IMR-90 (cell line): ENCODE results near the gene SLC19A1.

Experiments used
- CTCF ChIP-seq: conservative IDR thresholded peaks from 2 replicates; pipeline ENCODE4 v1.5.1; 2012; ENCODE audit warnings: mild to moderate bottlenecking, low read depth, low read length, improper control_type of control experiment
- MAZ ChIP-seq: IDR thresholded peaks from 2 replicates; pipeline ENCODE4 v1.6.1; 2012; ENCODE audit warnings: low read depth, mild to moderate bottlenecking, low read length, improper control_type of control experiment, moderate library complexity, borderline replicate concordance
- MXI1 ChIP-seq: IDR thresholded peaks from 2 replicates; pipeline ENCODE4 v1.6.1; 2012; ENCODE audit warnings: low read depth, mild to moderate bottlenecking, low read length, moderate library complexity, borderline replicate concordance
- NFE2L2 ChIP-seq: fragments of 150-350 bp; IDR thresholded peaks from 2 replicates; pipeline ENCODE4 v1.6.1; 2016; ENCODE audit warnings: low read depth, mild to moderate bottlenecking, low read length
- POLR2A ChIP-seq: IDR thresholded peaks from 2 replicates; pipeline ENCODE4 v1.6.1; 2012; ENCODE audit warnings: mild to moderate bottlenecking, low read depth, low read length
- RCOR1 ChIP-seq: IDR thresholded peaks from 2 replicates; pipeline ENCODE4 v1.6.1; 2012; ENCODE audit warnings: mild to moderate bottlenecking, low read length, improper control_type of control experiment; ENCODE audit not compliant: insufficient replicate concordance
- RFX5 ChIP-seq: IDR thresholded peaks from 2 replicates; pipeline ENCODE4 v1.8.0; 2012; ENCODE audit warnings: low read depth, mild to moderate bottlenecking, low read length, moderate library complexity
- SMC3 ChIP-seq: fragments of 150-350 bp; IDR thresholded peaks from 2 replicates; pipeline ENCODE4 v1.6.1; 2016; ENCODE audit warnings: low read depth, mild to moderate bottlenecking, antibody characterized with exemption, low read length, moderate library complexity
- TF ChIP-seq, protein P1 (sequence below): fragments of 150-350 bp; IDR thresholded peaks from 2 replicates; pipeline ENCODE4 v1.6.1; 2017; ENCODE audit warnings: mild to moderate bottlenecking, antibody characterized with exemption, low read length, low read depth
- TF ChIP-seq, protein P2 (sequence below): fragments of 150-350 bp; IDR thresholded peaks from 2 replicates; pipeline ENCODE4 v1.6.1; 2016; ENCODE audit warnings: low read depth, mild to moderate bottlenecking, low read length, moderate library complexity, borderline replicate concordance

DNA sequence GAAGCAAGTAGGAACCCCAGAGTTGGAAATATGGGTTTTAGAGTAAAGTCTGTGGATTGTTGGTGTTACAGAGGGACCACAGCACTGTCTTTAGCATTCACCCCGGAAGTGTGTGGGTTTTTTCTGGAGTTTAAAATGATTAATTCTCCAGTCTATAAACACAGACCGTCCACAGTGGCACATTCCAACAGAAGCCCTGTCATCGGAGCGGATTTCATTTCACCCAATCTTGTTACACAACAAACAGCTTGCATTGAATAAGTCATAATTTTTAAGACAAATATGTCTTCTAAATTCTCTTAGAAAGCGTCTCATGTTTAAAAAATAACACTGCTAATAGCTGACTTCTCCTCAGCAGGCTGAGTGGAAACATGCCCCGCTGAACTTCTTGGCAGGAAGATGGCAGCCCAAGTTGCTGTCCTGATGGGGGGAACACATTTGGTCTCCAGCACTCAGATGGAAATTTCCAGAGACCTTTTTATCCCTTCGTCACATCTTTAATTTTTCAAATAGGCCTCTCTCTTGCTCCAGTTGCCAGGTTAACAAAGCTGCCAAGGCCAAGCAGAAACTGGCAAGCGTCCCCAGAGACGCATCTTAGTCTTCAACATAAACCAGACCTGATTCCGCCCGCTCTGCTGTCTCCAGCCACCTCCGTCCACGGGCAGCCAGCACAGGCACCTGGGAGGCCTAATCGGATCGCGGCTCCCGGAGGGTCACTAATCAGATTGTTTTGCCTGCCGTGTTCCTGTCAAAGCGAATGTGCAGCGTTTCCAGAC lies 28.8 kb upstream of the SLC19A1 start:
- TF ChIP-seq RFX5 (0 out of 2 replicates have a peak, but pooled peaks have one; percentile 28), CTCF (no peak), MXI1 (no peak), RCOR1 (no peak), SMC3 (no peak), POLR2A (no peak), MAZ (no peak), NFE2L2 (no peak)
- TF ChIP-seq, protein P1, sequence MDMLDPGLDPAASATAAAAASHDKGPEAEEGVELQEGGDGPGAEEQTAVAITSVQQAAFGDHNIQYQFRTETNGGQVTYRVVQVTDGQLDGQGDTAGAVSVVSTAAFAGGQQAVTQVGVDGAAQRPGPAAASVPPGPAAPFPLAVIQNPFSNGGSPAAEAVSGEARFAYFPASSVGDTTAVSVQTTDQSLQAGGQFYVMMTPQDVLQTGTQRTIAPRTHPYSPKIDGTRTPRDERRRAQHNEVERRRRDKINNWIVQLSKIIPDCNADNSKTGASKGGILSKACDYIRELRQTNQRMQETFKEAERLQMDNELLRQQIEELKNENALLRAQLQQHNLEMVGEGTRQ = no peak
- TF ChIP-seq, protein P2, sequence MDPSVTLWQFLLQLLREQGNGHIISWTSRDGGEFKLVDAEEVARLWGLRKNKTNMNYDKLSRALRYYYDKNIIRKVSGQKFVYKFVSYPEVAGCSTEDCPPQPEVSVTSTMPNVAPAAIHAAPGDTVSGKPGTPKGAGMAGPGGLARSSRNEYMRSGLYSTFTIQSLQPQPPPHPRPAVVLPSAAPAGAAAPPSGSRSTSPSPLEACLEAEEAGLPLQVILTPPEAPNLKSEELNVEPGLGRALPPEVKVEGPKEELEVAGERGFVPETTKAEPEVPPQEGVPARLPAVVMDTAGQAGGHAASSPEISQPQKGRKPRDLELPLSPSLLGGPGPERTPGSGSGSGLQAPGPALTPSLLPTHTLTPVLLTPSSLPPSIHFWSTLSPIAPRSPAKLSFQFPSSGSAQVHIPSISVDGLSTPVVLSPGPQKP = no peak
